Measurements from ENCODE around the gene MAP3K14.

- TF ChIP-seq POLR2A (IDR thresholded peaks at IDR 0.05; ENCODE audit: low read length) (no peak), GATA1 (IDR thresholded peaks at IDR 0.05; ENCODE audit: low read depth, low read length) (no peak)
Measured at GRCh38 chr17:45357364-45357997, 40.7 kb upstream of the MAP3K14 start.
